IMR-90 (cell line): ENCODE data around the gene CFAP97D2. TPM values are rescaled to one million over a fixed set of nuclear protein-coding genes. Genes with fewer than 3 reads are reported as not detected.
A peak's percentile ranks its signal among the peaks of the same experiment; 100 is the strongest.

Experiments
- ATAC-seq: fragments of 200-7000 bp; cut with Tn5 transposase; 2 replicates; pipeline ENCODE4 v1.9.1; 2020; ENCODE audit warnings: low read depth, mild to moderate bottlenecking, moderate library complexity
- BruUV-seq: library from RNA; stranded (reverse); fragments of 400-500 nt; replicated peaks from 2 replicates; lab custom pipeline; 2021; lab: Mats Ljungman, UMichigan
- CTCF ChIA-PET: fragments of 300-600 bp; formaldehyde crosslinking; extraction: SDS; loops from one replicate; lab custom pipeline; 2021; ENCODE audit warnings: antibody characterized with exemption; lab: Yijun Ruan, JAX
- POLR2A ChIA-PET: fragments of 300-600 bp; sonication (Branson Sonifier 250); formaldehyde crosslinking; loops from one replicate; lab custom pipeline; 2022; ENCODE audit warnings: antibody characterized with exemption; ENCODE audit not compliant: unreplicated experiment; lab: Charles Lee
- DNase-seq: peaks from one replicate; pipeline ENCODE4 v3.0.0; 2013
- H2AFZ ChIP-seq: replicated peaks from 2 replicates; pipeline ENCODE3; 2013; ENCODE audit warnings: low read length, mild to moderate bottlenecking; ENCODE audit not compliant: poor library complexity
- H2AK5ac ChIP-seq: 2 replicates; pipeline ENCODE4 v1.6.1; 2013; ENCODE audit warnings: low read depth, low read length, inconsistent platforms
- H2AK9ac ChIP-seq: replicated peaks from 2 replicates; pipeline ENCODE3; 2013; ENCODE audit warnings: mild to moderate bottlenecking, low read depth, low read length, moderate library complexity; ENCODE audit not compliant: poor library complexity
- H2BK120ac ChIP-seq: 2 replicates; pipeline ENCODE4 v1.6.1; 2013; ENCODE audit warnings: low read depth, low read length, inconsistent platforms
- H2BK15ac ChIP-seq: 3 replicates; pipeline ENCODE4 v1.6.1; 2013; ENCODE audit warnings: low read depth, low read length, inconsistent platforms
- H2BK20ac ChIP-seq: 2 replicates; pipeline ENCODE4 v1.6.1; 2013; ENCODE audit warnings: low read depth, mild to moderate bottlenecking, inconsistent platforms, low read length, moderate library complexity
- H2BK5ac ChIP-seq: 2 replicates; pipeline ENCODE4 v1.6.1; 2013; ENCODE audit warnings: mild to moderate bottlenecking, low read depth, low read length, inconsistent platforms; ENCODE audit not compliant: poor library complexity, severe bottlenecking
- H3K14ac ChIP-seq: replicated peaks from 2 replicates; pipeline ENCODE4 v1.6.1; 2013; ENCODE audit warnings: low read depth, low read length, inconsistent platforms
- H3K18ac ChIP-seq: 2 replicates; pipeline ENCODE4 v1.6.1; 2013; ENCODE audit warnings: low read depth, low read length, control low read depth
- H3K23ac ChIP-seq: 2 replicates; pipeline ENCODE4 v1.6.1; 2013; ENCODE audit warnings: low read depth, low read length, inconsistent platforms
- H3K27ac ChIP-seq: 2 replicates; pipeline ENCODE4 v1.5.1; 2013; ENCODE audit warnings: mild to moderate bottlenecking, control low read depth, low read length; ENCODE audit not compliant: insufficient read depth
- H3K27me3 ChIP-seq: 2 replicates; pipeline ENCODE4 v1.6.1; 2013; ENCODE audit warnings: low read length; ENCODE audit not compliant: control insufficient read depth, insufficient read depth
- H3K36me3 ChIP-seq: 2 replicates; pipeline ENCODE4 v1.6.1; 2013; ENCODE audit warnings: low read length, mixed read lengths; ENCODE audit not compliant: control insufficient read depth, insufficient read depth
- H3K4ac ChIP-seq: 2 replicates; pipeline ENCODE4 v1.6.1; 2013; ENCODE audit warnings: low read depth, low read length, inconsistent platforms
- H3K4me1 ChIP-seq: 2 replicates; pipeline ENCODE4 v1.6.1; 2013; ENCODE audit warnings: low read length, mixed read lengths; ENCODE audit not compliant: control insufficient read depth, insufficient read depth
- H3K4me2 ChIP-seq: 2 replicates; pipeline ENCODE4 v1.6.1; 2013; ENCODE audit warnings: low read depth, mild to moderate bottlenecking, control low read depth, low read length, moderate library complexity
- H3K4me3 ChIP-seq: 2 replicates; pipeline ENCODE4 v1.5.1; 2013; ENCODE audit warnings: low read depth, mild to moderate bottlenecking, control low read depth, low read length, moderate library complexity; ENCODE audit not compliant: insufficient read depth
- H3K56ac ChIP-seq: 2 replicates; pipeline ENCODE4 v1.6.1; 2013; ENCODE audit warnings: low read length, inconsistent platforms; ENCODE audit not compliant: insufficient read depth; ENCODE audit errors: extremely low read depth
- H3K79me1 ChIP-seq, 2 experiments: 2 replicates each; pipeline ENCODE4 v1.6.1; 2013; ENCODE audit warnings: low read length in 2 of 2, inconsistent platforms in 1 of 2, low read depth in 1 of 2
- H3K9ac ChIP-seq: 2 replicates; pipeline ENCODE4 v1.6.1; 2013; ENCODE audit warnings: low read depth, low read length, control low read depth
- H3K9me1 ChIP-seq: 2 replicates; pipeline ENCODE4 v1.6.1; 2013; ENCODE audit warnings: low read length, inconsistent platforms; ENCODE audit not compliant: insufficient read depth
- H3K9me3 ChIP-seq: 2 replicates; pipeline ENCODE4 v1.6.1; 2013; ENCODE audit warnings: low read length; ENCODE audit not compliant: control insufficient read depth, insufficient read depth
- H4K20me1 ChIP-seq: 2 replicates; pipeline ENCODE4 v1.6.1; 2013; ENCODE audit warnings: low read length, inconsistent platforms; ENCODE audit not compliant: insufficient read depth
- H4K5ac ChIP-seq: 2 replicates; pipeline ENCODE4 v1.6.1; 2013; ENCODE audit warnings: mild to moderate bottlenecking, low read depth, low read length, control low read depth
- H4K8ac ChIP-seq, 2 experiments: 2 replicates each; pipeline ENCODE4 v1.6.1; 2013; ENCODE audit warnings: low read depth in 2 of 2, low read length in 2 of 2, control low read depth in 1 of 2, inconsistent platforms in 1 of 2
- H4K91ac ChIP-seq: 2 replicates; pipeline ENCODE4 v1.6.1; 2013; ENCODE audit warnings: low read depth, low read length, inconsistent platforms; ENCODE audit not compliant: insufficient read depth
- BHLHE40 ChIP-seq: fragments of 150-350 bp; IDR thresholded peaks from 2 replicates; pipeline ENCODE4 v1.6.1; 2016; ENCODE audit warnings: mild to moderate bottlenecking, low read depth, low read length
- CEBPB ChIP-seq: IDR thresholded peaks from 2 replicates; pipeline ENCODE4 v1.6.1; 2012; ENCODE audit warnings: low read depth, low read length, improper control_type of control experiment
- CHD1 ChIP-seq: IDR thresholded peaks from 2 replicates; pipeline ENCODE4 v1.6.1; 2012; ENCODE audit warnings: low read depth, low read length, improper control_type of control experiment
- MAZ ChIP-seq: IDR thresholded peaks from 2 replicates; pipeline ENCODE4 v1.6.1; 2012; ENCODE audit warnings: low read depth, mild to moderate bottlenecking, low read length, improper control_type of control experiment, moderate library complexity, borderline replicate concordance
- POLR2A ChIP-seq: IDR thresholded peaks from 2 replicates; pipeline ENCODE4 v1.6.1; 2012; ENCODE audit warnings: mild to moderate bottlenecking, low read depth, low read length
- USF2 ChIP-seq: fragments of 150-350 bp; IDR thresholded peaks from 2 replicates; pipeline ENCODE4 v1.6.1; 2017; ENCODE audit warnings: mild to moderate bottlenecking, antibody characterized with exemption, low read length, low read depth
- WGBS, 2 experiments: methylation state at CpG; one replicate each; pipeline versions ENCODE4 v1.1.5 to v1.1.7; 2013; ENCODE audit warnings: missing lambda C conversion rate in 2 of 2; ENCODE audit not compliant: insufficient read length in 1 of 2; ENCODE audit errors: extremely low coverage in 2 of 2; 5-methylcytosine and 5-hydroxymethylcytosine counted together
- dilution Hi-C: fragments of 300-500 bp; cut with HindIII; formaldehyde crosslinking; loops from one replicate; pipeline ENCODE4 v1.14.3; 2018; ENCODE audit warnings: low sequenced_read_pairs; ENCODE audit not compliant: unreplicated experiment
- in situ Hi-C: fragments of 300-500 bp; cut with MboI; formaldehyde crosslinking; loops from 3 replicates; pipeline ENCODE4 v1.14.3; 2019; ENCODE audit warnings: low sequenced_read_pairs, inconsistent platforms, mixed read lengths
- intact Hi-C: fragments of 100-400 bp; cut with micrococcal nuclease; formaldehyde crosslinking; loops from 2 replicates; pipeline ENCODE4 v1.10.0; 2022
- polyA plus RNA-seq, 3 experiments: library from polyadenylated mRNA; depleted of rRNA; stranded (reverse); fragments of >200 nt; gene quantifications; 2 replicates each; pipeline ENCODE4 v1.2.3, GENCODE V29; 2012; ENCODE audit warnings: low replicate concordance in 1 of 3
- total RNA-seq: library from RNA; depleted of rRNA; stranded (reverse); fragments of >200 nt; gene quantifications from 2 replicates; pipeline ENCODE4 v1.2.3, GENCODE V29; 2012

CFAP97D2 gene
- total and polyA plus RNA-seq, 2 of the 4 experiments (the other 2 are of a cell fraction), result not detected

GRCh38 chr13:114264886-114265611, 86.0 kb downstream of the CFAP97D2 start:
- H3K23ac ChIP-seq, result no peak overlapping the region
- H2BK20ac ChIP-seq, result no peak overlapping the region
- H4K8ac ChIP-seq, result no peak overlapping the region
- no peak overlapping the region for H2AK5ac ChIP-seq
- H2BK5ac ChIP-seq, result peak overlapping the region; percentile 81
- dilution Hi-C loops, result no loop called here
- no peaks in the 10 kb centered on the region for H3K27me3 ChIP-seq
- H3K27ac ChIP-seq, result no peak overlapping the region
- CTCF ChIA-PET, result no interaction called here
- peaks cover 11% of the 10 kb centered on the region; the same call in 1 of the 2 replicates for H3K9me1 ChIP-seq
- H3K9me3 ChIP-seq, result no peaks in the 10 kb centered on the region
- no peak overlapping the region for H2AK9ac ChIP-seq
- H3K4me3 ChIP-seq, result no peak overlapping the region
- H3K56ac ChIP-seq, result no peak overlapping the region
- H3K36me3 ChIP-seq, result peaks cover 54% of the 10 kb centered on the region
- no peak overlapping the region for H4K5ac ChIP-seq
- peak; percentile 79 for DNase-seq
- peaks cover 5% of the 10 kb centered on the region for H3K4me1 ChIP-seq
- no TSS peak for BruUV-seq
- ATAC-seq, result peak; percentile 70
- no peak overlapping the region for H4K91ac ChIP-seq
- WGBS, 2 experiments, result 20% methylated on average over 1 of the region's 8 CpGs; no CpG with 5 or more reads in 1 of the 2 experiments
- POLR2A ChIA-PET, result interaction anchor here (0.6 kb wide), 1 partner anchor 29 kb away, joined by 3 read pairs; no protein-coding TSS in a partner anchor
- no peak overlapping the region for H2AFZ ChIP-seq
- intact Hi-C loops, result no loop called here
- in situ Hi-C loops, result no loop called here
- peak overlapping the region; percentile 22; the same call in 1 of the 2 replicates for H3K4me2 ChIP-seq
- peaks cover 40 to 55% of the 10 kb centered on the region in 2 experiments for H3K79me1 ChIP-seq
- peak overlapping the region; percentile 15; the same call in 1 of the 2 replicates for H3K4ac ChIP-seq
- no peak overlapping the region for H3K14ac ChIP-seq
- H3K9ac ChIP-seq, result no peak overlapping the region
- H3K18ac ChIP-seq, result no peak overlapping the region
- H2BK15ac ChIP-seq, result no peak overlapping the region
- TF ChIP-seq MAZ (no peak), BHLHE40 (no peak), POLR2A (no peak), CHD1 (no peak), USF2 (no peak), CEBPB (peak; percentile 19; the same call in 1 of the 2 replicates)
- H4K20me1 ChIP-seq, result 0 out of 2 replicates have a peak, but pooled peaks cover 5% of the 10 kb centered on the region
- H2BK120ac ChIP-seq, result no peak overlapping the region
